Tibial artery (tissue), 4 donors: ENCODE measurements around the gene NID1.
A peak's percentile ranks its signal among the peaks of the same experiment; 100 is the strongest.
"Not testable (repeated sequence)": the region's sequence is repeated elsewhere in the genome, so short reads cannot be mapped to it uniquely, and the experiment has no call there.

Experiments used
- DNase-seq, 2 donors: peaks; one replicate each; pipeline ENCODE4 v3.0.0-alpha.2; 2019
- H3K27ac ChIP-seq, 2 donors: fragments of 200-600 bp; sonication (generic) in 1 of 2; 1 replicate in 1 of 2; 2 replicates in 1 of 2; pipeline ENCODE4 v1.5.1; 2018 to 2019; ENCODE audit warnings: mild to moderate bottlenecking in 1 of 2
- H3K27me3 ChIP-seq, 2 donors: fragments of 200-600 bp; sonication (generic) in 1 of 2; one replicate each; pipeline versions ENCODE4 v1.5.1 to v1.6.0; 2016 to 2019
- H3K36me3 ChIP-seq, 3 donors: fragments of 200-600 bp; sonication (generic) in 2 of 3; one replicate each; pipeline ENCODE4 v1.5.1; 2016 to 2019; ENCODE audit warnings: mild to moderate bottlenecking in 2 of 3
- H3K4me1 ChIP-seq, 4 donors: fragments of 200-600 bp; sonication (generic) in 2 of 4; 1 replicate in 3 of 4; 2 replicates in 1 of 4; pipeline ENCODE4 v1.5.1; 2016 to 2019
- H3K4me3 ChIP-seq, 2 donors: fragments of 200-600 bp; sonication (generic) in 1 of 2; 1 replicate in 1 of 2; 2 replicates in 1 of 2; pipeline ENCODE4 v1.5.1; 2018 to 2019; ENCODE audit warnings: mild to moderate bottlenecking in 2 of 2
- H3K9me3 ChIP-seq, 3 donors: fragments of 200-600 bp; sonication (generic) in 1 of 3; one replicate each; pipeline ENCODE4 v1.5.1; 2016 to 2019
- intact Hi-C: fragments of 100-400 bp; cut with DNase I; formaldehyde crosslinking; loops from one replicate; pipeline ENCODE4 v1.15.0; 2023; ENCODE audit warnings: low total_unique reads
- TF ChIP-seq, protein P1 (sequence below), 2 experiments: fragments of 200-600 bp in 1 of 2; fragments of 450-650 bp in 1 of 2; IDR thresholded peaks; one replicate each; pipeline ENCODE4 v1.5.1; 2017 to 2019; ENCODE audit warnings: antibody characterized with exemption in 2 of 2, mild to moderate bottlenecking in 1 of 2, moderate library complexity in 1 of 2

Gene NID1

GRCh38 chr1:236102611-236103010 lies 37.7 kb upstream of the NID1 start:
- no peak for DNase-seq
- Histone ChIP-seq H3K27ac (no peak overlapping the region), H3K9me3 (no peaks in the 10 kb centered on the region), H3K27me3 (peaks cover 0 to 36% of the 10 kb centered on the region in 2 donors), H3K4me3 (no peak overlapping the region), H3K4me1 (no peaks in the 10 kb centered on the region), H3K36me3 (no peaks in the 10 kb centered on the region)
- TF ChIP-seq, protein P1, sequence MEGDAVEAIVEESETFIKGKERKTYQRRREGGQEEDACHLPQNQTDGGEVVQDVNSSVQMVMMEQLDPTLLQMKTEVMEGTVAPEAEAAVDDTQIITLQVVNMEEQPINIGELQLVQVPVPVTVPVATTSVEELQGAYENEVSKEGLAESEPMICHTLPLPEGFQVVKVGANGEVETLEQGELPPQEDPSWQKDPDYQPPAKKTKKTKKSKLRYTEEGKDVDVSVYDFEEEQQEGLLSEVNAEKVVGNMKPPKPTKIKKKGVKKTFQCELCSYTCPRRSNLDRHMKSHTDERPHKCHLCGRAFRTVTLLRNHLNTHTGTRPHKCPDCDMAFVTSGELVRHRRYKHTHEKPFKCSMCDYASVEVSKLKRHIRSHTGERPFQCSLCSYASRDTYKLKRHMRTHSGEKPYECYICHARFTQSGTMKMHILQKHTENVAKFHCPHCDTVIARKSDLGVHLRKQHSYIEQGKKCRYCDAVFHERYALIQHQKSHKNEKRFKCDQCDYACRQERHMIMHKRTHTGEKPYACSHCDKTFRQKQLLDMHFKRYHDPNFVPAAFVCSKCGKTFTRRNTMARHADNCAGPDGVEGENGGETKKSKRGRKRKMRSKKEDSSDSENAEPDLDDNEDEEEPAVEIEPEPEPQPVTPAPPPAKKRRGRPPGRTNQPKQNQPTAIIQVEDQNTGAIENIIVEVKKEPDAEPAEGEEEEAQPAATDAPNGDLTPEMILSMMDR (IDR thresholded peaks at IDR 0.05) = no peak
- intact Hi-C loops = loop anchor here (10.0 kb wide), 1 partner anchor 422 kb away; the partner anchor contains the start of gene LGALS8

DNA sequence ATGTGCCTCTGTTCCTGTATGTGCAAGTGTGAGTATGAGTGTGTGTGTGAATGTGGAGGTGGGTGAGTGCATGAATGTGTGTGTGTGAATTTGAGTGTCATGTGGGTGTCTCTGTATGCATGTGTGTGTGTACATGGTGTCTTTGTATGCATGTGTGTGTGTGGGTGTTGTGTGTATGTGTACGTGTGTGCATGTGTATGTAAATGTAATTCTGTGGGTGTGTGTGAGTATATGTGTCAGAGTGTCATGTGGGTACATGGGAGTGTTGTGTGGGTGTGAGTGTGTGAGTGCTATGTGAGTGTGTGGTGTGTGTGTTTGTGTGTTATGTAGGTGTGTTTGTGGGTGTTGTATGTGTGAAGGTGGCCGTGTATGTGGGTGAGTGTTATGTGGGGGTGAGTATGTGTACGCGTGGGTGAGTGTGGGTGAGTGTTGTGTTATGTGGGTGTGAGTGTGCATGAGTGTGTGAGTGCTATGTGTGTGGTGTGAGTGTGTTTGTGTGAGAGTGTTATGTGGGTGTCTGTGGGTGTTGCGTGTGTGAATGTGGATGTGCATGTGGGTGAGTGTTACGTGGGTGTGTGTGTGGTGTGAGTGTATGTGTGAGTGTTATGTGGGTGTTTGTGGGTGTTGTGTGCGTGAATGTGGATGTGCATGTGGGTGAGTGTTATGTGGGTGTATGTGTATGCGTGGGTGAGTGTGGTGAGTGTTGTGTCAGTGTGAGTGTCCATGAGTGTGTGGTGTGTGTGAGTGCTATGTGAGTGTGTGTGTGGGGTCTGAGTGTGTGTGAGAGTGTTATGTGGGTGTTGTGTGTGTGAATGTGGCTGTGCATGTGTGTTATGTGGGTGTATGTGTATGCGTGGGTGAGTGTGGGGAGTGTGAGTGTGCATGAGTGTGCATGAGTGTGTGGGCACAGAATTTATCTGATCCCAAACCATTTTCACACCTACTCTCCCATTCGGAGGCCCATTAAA lies 36.6 kb upstream of the NID1 start:
- TF ChIP-seq, protein P1 (IDR thresholded peaks at IDR 0.05) = no peak
- Histone ChIP-seq H3K27me3 (peaks cover 0 to 36% of the 10 kb centered on the region in 2 donors), H3K4me1 (no peaks in the 10 kb centered on the region), H3K36me3 (no peaks in the 10 kb centered on the region), H3K27ac (no peak overlapping the region), H3K9me3 (peaks cover 0 to 7% (median 3%) of the 10 kb centered on the region in 3 donors), H3K4me3 (no peak overlapping the region)
- no peak for DNase-seq
- intact Hi-C loops = loop anchor here (10.0 kb wide), 1 partner anchor 423 kb away; the partner anchor contains the start of gene LGALS8

GRCh38 chr1:236100799-236101198 lies 35.9 kb upstream of the NID1 start:
- Histone ChIP-seq H3K27ac (no peak overlapping the region), H3K4me3 (no peak overlapping the region), H3K4me1 (no peaks in the 10 kb centered on the region), H3K27me3 (peaks cover 0 to 36% of the 10 kb centered on the region in 2 donors), H3K36me3 (no peaks in the 10 kb centered on the region), H3K9me3 (peaks cover 0 to 11% (median 3%) of the 10 kb centered on the region in 3 donors)
- DNase-seq = no peak
- intact Hi-C loops = loop anchor here (10.0 kb wide), 1 partner anchor 424 kb away; the partner anchor contains the start of gene LGALS8
- TF ChIP-seq, protein P1 (IDR thresholded peaks at IDR 0.05) = no peak

DNA sequence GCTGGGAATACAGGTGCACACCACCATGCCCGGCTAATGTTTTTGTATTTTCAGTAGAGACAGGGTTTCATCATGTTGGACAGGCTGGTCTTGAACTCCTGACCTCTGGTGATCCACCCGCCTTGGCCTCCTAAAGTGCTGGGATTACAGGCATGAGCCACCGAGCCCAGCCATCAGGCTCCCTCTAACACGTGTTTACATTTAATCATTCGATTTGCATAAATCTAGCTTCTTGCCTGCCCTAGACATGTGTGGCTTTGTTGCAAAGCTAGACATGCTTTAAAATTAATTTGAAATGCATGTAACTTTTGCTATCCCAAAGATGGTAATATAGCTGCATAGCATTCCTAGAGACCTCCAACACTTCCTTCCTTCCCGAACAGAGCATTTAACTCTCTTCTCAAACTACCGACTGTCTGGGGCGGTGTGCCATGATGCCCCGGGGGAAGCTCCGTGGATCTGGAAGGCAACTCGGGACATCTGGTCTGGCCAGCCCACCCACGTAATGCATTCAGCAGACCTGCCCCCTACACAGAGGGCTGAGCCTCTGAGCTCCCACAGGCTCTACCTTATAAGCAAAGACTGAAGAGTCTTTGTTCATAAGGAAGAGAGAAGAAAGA lies 34.6 kb upstream of the NID1 start:
- intact Hi-C loops = no loop called here

GRCh38 chr1:236098267-236098666 lies 33.4 kb upstream of the NID1 start:
- Histone ChIP-seq H3K27ac (no peak overlapping the region), H3K9me3 (peaks cover 0 to 11% (median 3%) of the 10 kb centered on the region in 3 donors), H3K4me1 (no peaks in the 10 kb centered on the region), H3K27me3 (peaks cover 0 to 36% of the 10 kb centered on the region in 2 donors), H3K4me3 (no peak overlapping the region), H3K36me3 (no peaks in the 10 kb centered on the region)
- intact Hi-C loops = no loop called here
- DNase-seq = no peak
- TF ChIP-seq, protein P1 (IDR thresholded peaks at IDR 0.05) = no peak

More for the DNA sequence above, 34.6 kb upstream of the NID1 start:
- H3K27me3 ChIP-seq = peaks cover 0 to 36% of the 10 kb centered on the region in 2 donors
- DNase-seq = no peak
- H3K4me1 ChIP-seq = no peaks in the 10 kb centered on the region
- no peak overlapping the region for H3K27ac ChIP-seq
- no peaks in the 10 kb centered on the region for H3K36me3 ChIP-seq
- TF ChIP-seq, protein P1 (IDR thresholded peaks at IDR 0.05) = no peak
- H3K4me3 ChIP-seq = no peak overlapping the region
- H3K9me3 ChIP-seq = peaks cover 0 to 11% (median 3%) of the 10 kb centered on the region in 3 donors

- H3K36me3 ChIP-seq, H3K4me3 ChIP-seq, intact Hi-C loops, H3K4me1 ChIP-seq: not testable (repeated sequence)
- H3K27me3 ChIP-seq = peaks cover 0 to 22% of the 10 kb centered on the region in 2 donors
- peak; percentile 84 to 94 for DNase-seq
- H3K27ac ChIP-seq = peak overlapping the region in 1 of 2 donors; percentile 25
- H3K9me3 ChIP-seq = peaks cover 0 to 11% (median 3%) of the 10 kb centered on the region in 3 donors
These were observed 32.0 kb upstream of the NID1 start for GRCh38 chr1:236096660-236097482.
